ENCODE results near the gene WAS.

Gene WAS

DNA sequence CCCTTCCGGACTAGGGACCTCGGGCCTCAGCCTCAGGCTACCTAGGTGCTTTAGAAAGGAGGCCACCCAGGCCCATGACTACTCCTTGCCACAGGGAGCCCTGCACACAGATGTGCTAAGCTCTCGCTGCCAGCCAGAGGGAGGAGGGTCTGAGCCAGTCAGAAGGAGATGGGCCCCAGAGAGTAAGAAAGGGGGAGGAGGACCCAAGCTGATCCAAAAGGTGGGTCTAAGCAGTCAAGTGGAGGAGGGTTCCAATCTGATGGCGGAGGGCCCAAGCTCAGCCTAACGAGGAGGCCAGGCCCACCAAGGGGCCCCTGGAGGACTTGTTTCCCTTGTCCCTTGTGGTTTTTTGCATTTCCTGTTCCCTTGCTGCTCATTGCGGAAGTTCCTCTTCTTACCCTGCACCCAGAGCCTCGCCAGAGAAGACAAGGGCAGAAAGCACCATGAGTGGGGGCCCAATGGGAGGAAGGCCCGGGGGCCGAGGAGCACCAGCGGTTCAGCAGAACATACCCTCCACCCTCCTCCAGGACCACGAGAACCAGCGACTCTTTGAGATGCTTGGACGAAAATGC lies at the start of gene WAS:
Gene WAS (plus strand): TSS at position 389 of the 572 bp plus-strand sequence. CDS start 55 bp downstream, at position 444.
- no peaks in the 10 kb centered on the region for H3K36me3 ChIP-seq (ENCODE audit: low read depth)
- H3K27me3 ChIP-seq (ENCODE audit: insufficient read depth, poor library complexity, severe bottlenecking): no peaks in the 10 kb centered on the region
- DNase-seq (ENCODE audit: low spot score) (no peak), ATAC-seq (ENCODE audit: low read depth) (no peak)
- H3K4me3 ChIP-seq (ENCODE audit: severe bottlenecking): no peak within 1 kb of the TSS
- TF ChIP-seq, protein P1, sequence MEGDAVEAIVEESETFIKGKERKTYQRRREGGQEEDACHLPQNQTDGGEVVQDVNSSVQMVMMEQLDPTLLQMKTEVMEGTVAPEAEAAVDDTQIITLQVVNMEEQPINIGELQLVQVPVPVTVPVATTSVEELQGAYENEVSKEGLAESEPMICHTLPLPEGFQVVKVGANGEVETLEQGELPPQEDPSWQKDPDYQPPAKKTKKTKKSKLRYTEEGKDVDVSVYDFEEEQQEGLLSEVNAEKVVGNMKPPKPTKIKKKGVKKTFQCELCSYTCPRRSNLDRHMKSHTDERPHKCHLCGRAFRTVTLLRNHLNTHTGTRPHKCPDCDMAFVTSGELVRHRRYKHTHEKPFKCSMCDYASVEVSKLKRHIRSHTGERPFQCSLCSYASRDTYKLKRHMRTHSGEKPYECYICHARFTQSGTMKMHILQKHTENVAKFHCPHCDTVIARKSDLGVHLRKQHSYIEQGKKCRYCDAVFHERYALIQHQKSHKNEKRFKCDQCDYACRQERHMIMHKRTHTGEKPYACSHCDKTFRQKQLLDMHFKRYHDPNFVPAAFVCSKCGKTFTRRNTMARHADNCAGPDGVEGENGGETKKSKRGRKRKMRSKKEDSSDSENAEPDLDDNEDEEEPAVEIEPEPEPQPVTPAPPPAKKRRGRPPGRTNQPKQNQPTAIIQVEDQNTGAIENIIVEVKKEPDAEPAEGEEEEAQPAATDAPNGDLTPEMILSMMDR (IDR thresholded peaks at IDR 0.05; ENCODE audit: poor library complexity, severe bottlenecking): no peak
- no peaks in the 10 kb centered on the region for H3K4me1 ChIP-seq (ENCODE audit: insufficient read depth, poor library complexity, severe bottlenecking)
- H3K9me3 ChIP-seq (ENCODE audit: severe bottlenecking): no peaks in the 10 kb centered on the region
- no peak within 1 kb of the TSS for H3K27ac ChIP-seq (ENCODE audit: poor library complexity, severe bottlenecking)

DNA sequence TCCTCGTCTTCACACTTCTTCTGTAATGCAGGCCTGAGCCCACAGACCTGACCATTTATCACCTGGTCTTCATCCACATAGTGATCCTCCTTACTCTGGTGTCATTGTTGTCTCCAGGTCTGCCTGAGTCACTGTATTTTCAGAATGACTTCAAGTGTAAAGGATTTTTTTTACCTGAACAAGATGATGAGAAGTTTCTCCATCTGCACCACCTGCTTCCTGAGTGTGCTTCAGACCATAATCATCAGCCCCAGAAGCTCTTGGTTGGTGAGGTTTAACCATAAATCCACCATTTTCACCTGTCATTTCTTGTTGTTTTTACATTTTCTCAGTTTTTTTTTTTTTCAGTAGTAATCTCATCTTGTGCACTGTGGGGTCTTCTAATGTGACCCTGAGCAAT lies 47.3 kb upstream of the WAS start:
- DNase-seq (ENCODE audit: low spot score): no peak
- TF ChIP-seq, protein P1 (IDR thresholded peaks at IDR 0.05; ENCODE audit: poor library complexity, severe bottlenecking): no peak
- no peak for ATAC-seq (ENCODE audit: low read depth)
- no peak overlapping the region for H3K27ac ChIP-seq (ENCODE audit: poor library complexity, severe bottlenecking)
- no peaks in the 10 kb centered on the region for H3K9me3 ChIP-seq (ENCODE audit: severe bottlenecking)
- no peaks in the 10 kb centered on the region for H3K36me3 ChIP-seq (ENCODE audit: low read depth)
- no peak overlapping the region for H3K4me3 ChIP-seq (ENCODE audit: severe bottlenecking)
- H3K4me1 ChIP-seq (ENCODE audit: insufficient read depth, poor library complexity, severe bottlenecking): no peaks in the 10 kb centered on the region
- no peaks in the 10 kb centered on the region for H3K27me3 ChIP-seq (ENCODE audit: insufficient read depth, poor library complexity, severe bottlenecking)

DNA sequence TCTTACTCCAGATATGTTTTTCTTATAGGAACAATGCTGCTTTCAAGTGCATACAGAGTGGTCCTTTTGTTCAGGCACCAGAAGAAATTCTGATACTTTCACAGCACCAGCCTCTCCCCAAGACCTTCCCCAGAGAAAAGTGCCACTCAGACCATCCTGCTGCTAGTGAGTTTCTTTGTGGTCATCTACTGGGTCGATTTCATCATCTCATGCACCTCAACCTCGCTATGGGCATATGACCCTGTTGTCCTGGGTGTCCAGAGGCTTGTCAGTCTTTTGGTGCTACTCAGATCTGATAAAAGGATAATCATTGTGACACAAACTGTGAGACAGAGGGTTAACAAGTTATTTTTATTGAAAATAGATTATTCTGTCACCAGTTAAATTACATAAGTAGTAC lies 46.8 kb upstream of the WAS start:
- TF ChIP-seq, protein P1 (IDR thresholded peaks at IDR 0.05; ENCODE audit: poor library complexity, severe bottlenecking): no peak
- Histone ChIP-seq H3K4me3 (ENCODE audit: severe bottlenecking) (no peak overlapping the region), H3K27me3 (ENCODE audit: insufficient read depth, poor library complexity, severe bottlenecking) (no peaks in the 10 kb centered on the region)

DNA sequence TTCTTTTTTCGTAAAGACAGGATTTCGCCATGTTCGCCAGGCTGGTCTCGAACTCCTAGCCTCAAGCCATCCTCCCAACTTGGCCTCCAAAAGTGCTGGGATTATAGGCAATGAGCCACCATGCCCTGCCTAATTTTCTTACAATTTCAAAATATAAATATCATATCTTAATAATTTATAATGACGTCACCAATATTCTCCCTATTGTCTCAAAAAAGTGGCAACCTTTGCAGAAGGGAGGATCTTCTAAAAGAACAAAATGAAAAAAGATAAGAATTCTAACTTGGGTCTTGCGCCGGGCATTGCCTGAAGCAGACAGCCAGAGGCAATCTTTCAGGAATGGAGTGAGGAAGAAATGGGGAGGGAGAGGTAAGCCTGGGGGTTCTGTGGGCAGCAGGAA lies 37.9 kb upstream of the WAS start:
- TF ChIP-seq, protein P1 (IDR thresholded peaks at IDR 0.05; ENCODE audit: poor library complexity, severe bottlenecking): no peak
- Histone ChIP-seq H3K36me3 (ENCODE audit: low read depth) (no peaks in the 10 kb centered on the region), H3K27ac (ENCODE audit: poor library complexity, severe bottlenecking) (no peak overlapping the region), H3K4me1 (ENCODE audit: insufficient read depth, poor library complexity, severe bottlenecking) (no peaks in the 10 kb centered on the region), H3K9me3 (ENCODE audit: severe bottlenecking) (no peaks in the 10 kb centered on the region), H3K4me3 (ENCODE audit: severe bottlenecking) (no peak overlapping the region), H3K27me3 (ENCODE audit: insufficient read depth, poor library complexity, severe bottlenecking) (no peaks in the 10 kb centered on the region)
- DNase-seq (ENCODE audit: low spot score) (no peak), ATAC-seq (ENCODE audit: low read depth) (no peak)

More for the DNA sequence above, 46.8 kb upstream of the WAS start:
- H3K4me1 ChIP-seq (ENCODE audit: insufficient read depth, poor library complexity, severe bottlenecking): no peaks in the 10 kb centered on the region
- no peaks in the 10 kb centered on the region for H3K9me3 ChIP-seq (ENCODE audit: severe bottlenecking)
- no peak overlapping the region for H3K27ac ChIP-seq (ENCODE audit: poor library complexity, severe bottlenecking)
- ATAC-seq (ENCODE audit: low read depth) (no peak), DNase-seq (ENCODE audit: low spot score) (no peak)
- H3K36me3 ChIP-seq (ENCODE audit: low read depth): no peaks in the 10 kb centered on the region

DNA sequence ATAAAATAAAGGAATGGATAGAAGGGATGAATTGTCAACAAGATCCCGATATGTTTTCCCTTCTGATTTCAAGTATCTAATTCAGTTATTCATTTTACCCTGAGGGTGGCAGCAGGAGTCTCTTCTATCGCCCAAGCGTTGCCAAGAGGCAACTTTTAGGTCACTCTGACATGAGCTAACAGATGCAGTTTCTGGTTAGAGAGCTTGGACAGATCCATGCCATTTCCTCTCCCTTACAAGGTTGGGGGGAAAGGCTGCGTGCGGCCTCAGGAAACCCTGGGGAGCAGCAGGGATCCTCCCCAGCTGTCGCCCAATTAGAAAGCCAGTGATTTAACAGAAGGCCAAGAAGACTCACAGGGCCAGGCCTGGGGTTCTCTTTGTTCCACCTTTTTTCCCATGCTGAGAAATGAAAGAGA lies 35.3 kb upstream of the WAS start:
- TF ChIP-seq, protein P1 (IDR thresholded peaks at IDR 0.05; ENCODE audit: poor library complexity, severe bottlenecking): peak; percentile 29
- DNase-seq (ENCODE audit: low spot score) (no peak), ATAC-seq (ENCODE audit: low read depth) (0 out of 3 replicates have a peak, but pooled peaks have one; percentile 38)
- H3K27me3 ChIP-seq (ENCODE audit: insufficient read depth, poor library complexity, severe bottlenecking): no peaks in the 10 kb centered on the region
- H3K4me3 ChIP-seq (ENCODE audit: severe bottlenecking): no peak overlapping the region
- H3K9me3 ChIP-seq (ENCODE audit: severe bottlenecking): no peaks in the 10 kb centered on the region
- no peaks in the 10 kb centered on the region for H3K4me1 ChIP-seq (ENCODE audit: insufficient read depth, poor library complexity, severe bottlenecking)
- H3K27ac ChIP-seq (ENCODE audit: poor library complexity, severe bottlenecking): no peak overlapping the region
- H3K36me3 ChIP-seq (ENCODE audit: low read depth): no peaks in the 10 kb centered on the region
